SK-N-SH treated with all-trans-retinoic acid at 6 μM for 48 hours (cell line): ENCODE results near the gene CASP6.

Source experiments
- ARNTL ChIP-seq: fragments of 450-650 bp; formaldehyde crosslinking; IDR thresholded peaks from 2 replicates; pipeline ENCODE4 v1.5.0; 2020; ENCODE audit warnings: low read depth, mild to moderate bottlenecking, moderate library complexity, borderline replicate concordance
- CSDC2 ChIP-seq: fragments of 250-450 bp; sonication (Bioruptor Pico); IDR thresholded peaks from 2 replicates; pipeline ENCODE4 v1.5.0; 2020; ENCODE audit warnings: mild to moderate bottlenecking, moderate library complexity
- TF ChIP-seq, protein P1 (sequence below): fragments of 250-450 bp; sonication (Bioruptor Pico); IDR thresholded peaks from 2 replicates; pipeline ENCODE4 v1.8.0; 2020; ENCODE audit warnings: mild to moderate bottlenecking, moderate library complexity, borderline replicate concordance
- TF ChIP-seq, protein P2 (sequence below): fragments of 250-450 bp; sonication (Bioruptor Pico); IDR thresholded peaks from 2 replicates; pipeline ENCODE4 v1.5.1; 2020; ENCODE audit warnings: low read depth, mild to moderate bottlenecking, moderate library complexity

DNA sequence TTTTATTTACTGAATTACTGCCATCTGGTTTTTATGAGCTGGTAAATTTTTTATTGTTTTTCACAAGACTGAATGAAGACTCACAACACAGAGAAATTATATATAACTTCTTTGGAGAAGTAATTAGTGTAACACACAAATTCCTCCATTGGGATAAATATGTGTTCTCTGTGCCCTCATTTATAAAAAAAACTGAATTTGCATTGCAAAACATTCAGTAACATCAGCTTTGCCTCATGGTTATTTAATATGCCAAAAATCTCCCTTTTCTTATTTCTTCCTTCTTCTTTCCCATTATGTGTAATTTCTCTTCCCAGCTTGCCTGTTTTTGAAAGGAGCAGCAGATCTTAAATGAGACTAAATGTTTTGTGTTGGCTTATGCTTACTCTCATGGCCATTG is 18.5 kb downstream of the CASP6 start:
- TF ChIP-seq, protein P1, sequence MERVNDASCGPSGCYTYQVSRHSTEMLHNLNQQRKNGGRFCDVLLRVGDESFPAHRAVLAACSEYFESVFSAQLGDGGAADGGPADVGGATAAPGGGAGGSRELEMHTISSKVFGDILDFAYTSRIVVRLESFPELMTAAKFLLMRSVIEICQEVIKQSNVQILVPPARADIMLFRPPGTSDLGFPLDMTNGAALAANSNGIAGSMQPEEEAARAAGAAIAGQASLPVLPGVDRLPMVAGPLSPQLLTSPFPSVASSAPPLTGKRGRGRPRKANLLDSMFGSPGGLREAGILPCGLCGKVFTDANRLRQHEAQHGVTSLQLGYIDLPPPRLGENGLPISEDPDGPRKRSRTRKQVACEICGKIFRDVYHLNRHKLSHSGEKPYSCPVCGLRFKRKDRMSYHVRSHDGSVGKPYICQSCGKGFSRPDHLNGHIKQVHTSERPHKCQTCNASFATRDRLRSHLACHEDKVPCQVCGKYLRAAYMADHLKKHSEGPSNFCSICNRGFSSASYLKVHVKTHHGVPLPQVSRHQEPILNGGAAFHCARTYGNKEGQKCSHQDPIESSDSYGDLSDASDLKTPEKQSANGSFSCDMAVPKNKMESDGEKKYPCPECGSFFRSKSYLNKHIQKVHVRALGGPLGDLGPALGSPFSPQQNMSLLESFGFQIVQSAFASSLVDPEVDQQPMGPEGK (CRISPR knock-in tag): no peak
- no peak for TF ChIP-seq CSDC2 (CRISPR knock-in tag)
- TF ChIP-seq, protein P2, sequence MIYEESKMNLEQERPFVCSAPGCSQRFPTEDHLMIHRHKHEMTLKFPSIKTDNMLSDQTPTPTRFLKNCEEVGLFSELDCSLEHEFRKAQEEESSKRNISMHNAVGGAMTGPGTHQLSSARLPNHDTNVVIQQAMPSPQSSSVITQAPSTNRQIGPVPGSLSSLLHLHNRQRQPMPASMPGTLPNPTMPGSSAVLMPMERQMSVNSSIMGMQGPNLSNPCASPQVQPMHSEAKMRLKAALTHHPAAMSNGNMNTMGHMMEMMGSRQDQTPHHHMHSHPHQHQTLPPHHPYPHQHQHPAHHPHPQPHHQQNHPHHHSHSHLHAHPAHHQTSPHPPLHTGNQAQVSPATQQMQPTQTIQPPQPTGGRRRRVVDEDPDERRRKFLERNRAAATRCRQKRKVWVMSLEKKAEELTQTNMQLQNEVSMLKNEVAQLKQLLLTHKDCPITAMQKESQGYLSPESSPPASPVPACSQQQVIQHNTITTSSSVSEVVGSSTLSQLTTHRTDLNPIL (CRISPR knock-in tag): no peak
- no peak for TF ChIP-seq ARNTL (CRISPR knock-in tag)
